H1 (cell line): ENCODE data around the gene CUX1. TPM values are rescaled to one million over a fixed set of nuclear protein-coding genes. Genes with fewer than 3 reads are reported as not detected.

Experiments used
- CTCF ChIA-PET: fragments of 300-600 bp; sonication (Branson Sonifier 250); formaldehyde crosslinking; loops from one replicate; lab custom pipeline; 2021; ENCODE audit not compliant: partially characterized antibody; lab: Charles Lee
- POLR2A ChIA-PET: fragments of 300-600 bp; sonication (Branson Sonifier 250); formaldehyde crosslinking; loops from one replicate; lab custom pipeline; 2021; ENCODE audit warnings: inconsistent platforms; ENCODE audit not compliant: partially characterized antibody; lab: Charles Lee
- DNase-seq, 2 experiments: peaks; one replicate each; pipeline versions ENCODE4 v3.0.0 to v3.0.0-alpha.2; 2010 to 2022; ENCODE audit warnings: low spot score in 2 of 2, low read depth in 1 of 2, mixed read lengths in 1 of 2
- FAIRE-seq: peaks from 2 replicates; lab custom pipeline; 2011; peaks lifted over from hg19 to GRCh38; lab: Jason Lieb, UNC
- H2AFZ ChIP-seq: 2 replicates; pipeline ENCODE4 v1.8.1; 2012; ENCODE audit warnings: low read length, inconsistent platforms
- H2AK5ac ChIP-seq: 2 replicates; pipeline ENCODE4 v1.6.1; 2013; ENCODE audit warnings: low read depth, low read length
- H2BK120ac ChIP-seq: replicated peaks from 2 replicates; pipeline ENCODE3; 2013; ENCODE audit warnings: low read depth, low read length, inconsistent platforms
- H2BK12ac ChIP-seq: 2 replicates; pipeline ENCODE4 v1.6.1; 2013; ENCODE audit warnings: low read depth, low read length
- H2BK15ac ChIP-seq: 2 replicates; pipeline ENCODE4 v1.6.1; 2013; ENCODE audit warnings: low read length
- H2BK20ac ChIP-seq: 2 replicates; pipeline ENCODE4 v1.6.1; 2013; ENCODE audit warnings: low read length
- H2BK5ac ChIP-seq: 2 replicates; pipeline ENCODE4 v1.6.1; 2013; ENCODE audit warnings: low read depth, low read length
- H3K14ac ChIP-seq: 2 replicates; pipeline ENCODE4 v1.6.1; 2013; ENCODE audit warnings: inconsistent platforms; ENCODE audit not compliant: insufficient read length
- H3K18ac ChIP-seq: 2 replicates; pipeline ENCODE4 v1.6.1; 2013; ENCODE audit warnings: low read length; ENCODE audit errors: extremely low read depth
- H3K23ac ChIP-seq: 2 replicates; pipeline ENCODE4 v1.6.1; 2013; ENCODE audit warnings: inconsistent platforms; ENCODE audit not compliant: insufficient read length
- H3K23me2 ChIP-seq: 2 replicates; pipeline ENCODE4 v1.6.1; 2013; ENCODE audit warnings: low read depth, low read length
- H3K27ac ChIP-seq: 2 replicates; pipeline ENCODE4 v1.6.1; 2011; ENCODE audit warnings: low read depth, low read length, inconsistent platforms
- H3K27me3 ChIP-seq, 4 experiments: replicated peaks in 1 of 4; 1 replicate in 1 of 4; 2 replicates in 3 of 4; pipeline versions ENCODE4 v1.6.1 to v1.8.1; 2011 to 2013; ENCODE audit warnings: low read length in 3 of 4, mild to moderate bottlenecking in 3 of 4, inconsistent platforms in 2 of 4, mixed read lengths in 2 of 4, moderate library complexity in 1 of 4; ENCODE audit not compliant: control insufficient read depth in 3 of 4, insufficient read depth in 3 of 4; ENCODE audit errors: extremely low read depth in 1 of 4
- H3K36me3 ChIP-seq, 4 experiments: 2 replicates each; pipeline versions ENCODE4 v1.6.1 to v1.8.1; 2011 to 2013; ENCODE audit warnings: mild to moderate bottlenecking in 4 of 4, low read length in 3 of 4, moderate library complexity in 2 of 4, control low read depth in 1 of 4, inconsistent platforms in 1 of 4; ENCODE audit not compliant: insufficient read depth in 4 of 4, control insufficient read depth in 2 of 4
- H3K4ac ChIP-seq: replicated peaks from 2 replicates; pipeline ENCODE3; 2013; ENCODE audit warnings: low read length, low read depth, mixed read lengths, inconsistent platforms; ENCODE audit not compliant: insufficient read length
- H3K4me1 ChIP-seq, 4 experiments: replicated peaks in 1 of 4; 1 replicate in 1 of 4; 2 replicates in 3 of 4; pipeline versions ENCODE4 v1.6.1 to v1.8.1; 2011 to 2013; ENCODE audit warnings: low read length in 3 of 4, inconsistent platforms in 2 of 4, mixed read lengths in 1 of 4; ENCODE audit not compliant: insufficient read depth in 4 of 4, control insufficient read depth in 3 of 4
- H3K4me2 ChIP-seq, 2 experiments: 2 replicates each; pipeline versions ENCODE4 v1.6.1 to v1.8.1; 2011 to 2013; ENCODE audit warnings: low read depth in 2 of 2, low read length in 2 of 2, control low read depth in 1 of 2, inconsistent platforms in 1 of 2, mild to moderate bottlenecking in 1 of 2; ENCODE audit not compliant: insufficient read depth in 1 of 2
- H3K4me3 ChIP-seq, 4 experiments: fragments of 200-600, 300-600 bp in 1 of 4; sonication (generic), shearing (Covaris generic), sonication (Bioruptor Twin) in 1 of 4; 2 replicates each; pipeline versions ENCODE4 v1.5.1 to v1.8.1; 2011 to 2016; ENCODE audit warnings: low read length in 4 of 4, low read depth in 3 of 4, control low read depth in 2 of 4, inconsistent platforms in 2 of 4, mild to moderate bottlenecking in 2 of 4, mixed read lengths in 1 of 4, moderate library complexity in 1 of 4; ENCODE audit not compliant: insufficient read depth in 2 of 4; ENCODE audit errors: extremely low read depth in 1 of 4
- H3K56ac ChIP-seq: replicated peaks from 2 replicates; pipeline ENCODE3; 2013; ENCODE audit warnings: low read depth, mild to moderate bottlenecking, mixed read lengths, low read length, inconsistent platforms; ENCODE audit not compliant: insufficient read length
- H3K79me1 ChIP-seq: 2 replicates; pipeline ENCODE4 v1.6.1; 2013; ENCODE audit warnings: low read depth, low read length, control low read depth
- H3K79me2 ChIP-seq, 2 experiments: 2 replicates each; pipeline versions ENCODE4 v1.6.1 to v1.8.1; 2012 to 2013; ENCODE audit warnings: low read length in 2 of 2, mild to moderate bottlenecking in 2 of 2, inconsistent platforms in 1 of 2; ENCODE audit not compliant: insufficient read depth in 2 of 2, control insufficient read depth in 1 of 2
- H3K9ac ChIP-seq, 4 experiments: replicated peaks in 1 of 4; 1 replicate in 1 of 4; 2 replicates in 3 of 4; pipeline versions ENCODE4 v1.6.1 to v1.8.1; 2011 to 2013; ENCODE audit warnings: low read depth in 3 of 4, low read length in 3 of 4, control low read depth in 2 of 4, mild to moderate bottlenecking in 2 of 4, moderate library complexity in 2 of 4, inconsistent platforms in 1 of 4; ENCODE audit errors: extremely low read depth in 1 of 4
- H3K9me3 ChIP-seq, 2 experiments: 2 replicates each; pipeline versions ENCODE4 v1.6.1 to v1.8.1; 2012 to 2013; ENCODE audit warnings: mild to moderate bottlenecking in 2 of 2, moderate library complexity in 2 of 2, control low read depth in 1 of 2, inconsistent platforms in 1 of 2, low read depth in 1 of 2, low read length in 1 of 2, mixed read lengths in 1 of 2; ENCODE audit not compliant: insufficient read depth in 2 of 2
- H4K20me1 ChIP-seq, 2 experiments: replicated peaks in 1 of 2; 2 replicates each; pipeline versions ENCODE3 to v1.8.1; 2011 to 2013; ENCODE audit warnings: inconsistent platforms in 2 of 2, low read length in 2 of 2, mild to moderate bottlenecking in 1 of 2; ENCODE audit not compliant: insufficient read depth in 2 of 2, control insufficient read depth in 1 of 2
- H4K5ac ChIP-seq: 2 replicates; pipeline ENCODE4 v1.6.1; 2013; ENCODE audit warnings: low read length, low read depth, mixed read lengths, inconsistent platforms; ENCODE audit not compliant: insufficient read length
- H4K8ac ChIP-seq: 2 replicates; pipeline ENCODE4 v1.8.0; 2013; ENCODE audit warnings: mild to moderate bottlenecking, moderate library complexity, low read length, inconsistent platforms; ENCODE audit not compliant: insufficient read depth; ENCODE audit errors: extremely low read depth
- H4K91ac ChIP-seq: replicated peaks from 2 replicates; pipeline ENCODE3; 2013; ENCODE audit warnings: low read length, mixed read lengths, inconsistent platforms; ENCODE audit not compliant: insufficient read length
- BRCA1 ChIP-seq: IDR thresholded peaks from 2 replicates; pipeline ENCODE4 v1.6.1; 2012; ENCODE audit warnings: low read depth, low read length, improper control_type of control experiment
- CEBPB ChIP-seq: IDR thresholded peaks from 2 replicates; pipeline ENCODE4 v1.6.1; 2012; ENCODE audit warnings: low read depth, low read length
- MAX ChIP-seq: IDR thresholded peaks from 2 replicates; pipeline ENCODE4 v1.6.1; 2012; ENCODE audit warnings: inconsistent platforms
- PHF8 ChIP-seq: fragments of 200-600 bp; sonication (generic); conservative IDR thresholded peaks from 2 replicates; pipeline ENCODE4 v1.7.1; 2012; ENCODE audit warnings: low read depth, mild to moderate bottlenecking, inconsistent platforms, low read length, moderate library complexity
- RFX5 ChIP-seq: IDR thresholded peaks from 2 replicates; pipeline ENCODE4 v1.6.1; 2011; ENCODE audit warnings: low read depth, low read length, improper control_type of control experiment, borderline replicate concordance
- SIX5 ChIP-seq: IDR thresholded peaks from 2 replicates; pipeline ENCODE4 v1.6.1; 2011; ENCODE audit warnings: mild to moderate bottlenecking, low read depth, low read length
- TCF12 ChIP-seq: IDR thresholded peaks from 2 replicates; pipeline ENCODE4 v1.6.1; 2011; ENCODE audit warnings: low read depth, mild to moderate bottlenecking, low read length
- WGBS, 2 experiments: shearing (Covaris generic) in 1 of 2; methylation state at CpG; one replicate each; pipeline versions ENCODE4 v1.1.6 to v1.1.7; 2013 to 2015; ENCODE audit warnings: low lambda C conversion rate in 2 of 2, mixed read lengths in 2 of 2, inconsistent platforms in 1 of 2, low coverage in 1 of 2, missing lambda C conversion rate in 1 of 2; ENCODE audit not compliant: insufficient replicate concordance in 2 of 2, insufficient coverage in 1 of 2, insufficient read length in 1 of 2; ENCODE audit errors: extremely low coverage in 1 of 2, missing lambda C conversion rate in 1 of 2; 5-methylcytosine and 5-hydroxymethylcytosine counted together
- polyA plus RNA-seq, 7 experiments: library from polyadenylated mRNA; depleted of rRNA in 3 of 7; stranded (reverse) in 5 of 7; unstranded in 2 of 7; fragments of >200 nt in 5 of 7; fragments of 200-250 nt in 2 of 7; gene quantifications; 1 replicate in 5 of 7; 2 replicates in 1 of 7; 4 replicates in 1 of 7; pipeline versions ENCODE4 v1.2.1 to v1.2.3, GENCODE V29; 2011 to 2013; ENCODE audit warnings: missing spikeins in 2 of 7, mixed read lengths in 2 of 7
- total RNA-seq: library from RNA; stranded (reverse); fragmentation: NEBNext Ultra II Directional; extraction: Animal tissue kit (Norgen Biotek cat#: 25700); gene quantifications from 2 replicates; pipeline ENCODE4 v1.2.1, GENCODE V29; 2021
- TF ChIP-seq, protein P1 (sequence below), 3 experiments: IDR thresholded peaks; 1 replicate in 2 of 3; 2 replicates in 1 of 3; pipeline versions ENCODE4 v1.5.1 to v1.6.1; 2011; ENCODE audit warnings: low read length in 3 of 3, mild to moderate bottlenecking in 3 of 3, inconsistent platforms in 2 of 3, low read depth in 1 of 3, moderate library complexity in 1 of 3; ENCODE audit not compliant: insufficient read depth in 1 of 3; ENCODE audit errors: control extremely low read depth in 1 of 3

Gene CUX1
- total and polyA plus RNA-seq, 2 of the 8 experiments (the other 6 are each of a cell fraction or from before 2014, with no cell fraction given), result 21.6 to 65.9 TPM

DNA sequence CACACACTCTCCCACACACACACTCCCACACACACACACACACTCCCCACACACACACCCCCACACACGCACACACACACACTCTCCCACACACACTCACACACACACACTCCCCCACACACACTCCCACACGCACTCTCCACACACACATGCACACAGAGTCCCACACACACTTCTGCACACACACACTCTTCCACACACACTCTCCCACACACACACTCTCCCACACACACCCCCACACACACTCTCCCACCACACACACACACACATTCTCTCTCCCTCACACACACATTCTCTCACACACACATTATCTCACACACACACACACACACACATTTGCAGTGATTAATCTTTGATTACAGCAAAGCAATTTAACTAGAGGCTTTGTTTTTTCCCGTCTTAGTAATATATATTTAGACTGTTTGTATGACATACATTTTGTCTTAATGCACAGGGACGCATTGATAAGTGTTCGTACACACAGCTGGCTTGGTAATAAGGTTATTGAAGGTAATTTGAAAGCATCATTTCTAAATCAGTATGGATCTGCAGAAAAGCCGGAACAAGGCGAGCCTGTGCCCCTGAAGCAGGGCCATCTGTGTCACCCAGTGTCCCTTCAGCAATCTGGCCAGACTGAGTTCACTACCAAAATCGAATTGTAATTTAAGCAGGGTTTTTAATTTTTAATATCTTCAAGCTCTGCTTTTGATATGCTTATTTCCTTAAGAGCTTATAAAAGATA lies 399.3 kb downstream of the CUX1 start:
- 87% methylated on average over 7 of the region's 8 CpGs; no CpG with 5 or more reads in 1 of the 2 experiments for WGBS, 2 experiments
- Histone ChIP-seq H2BK20ac (no peak overlapping the region), H3K9me3 (no peaks in the 10 kb centered on the region), H3K4me2 (no peak overlapping the region), H3K56ac (no peak overlapping the region), H3K4me3 (no peak overlapping the region), H4K91ac (no peak overlapping the region), H2AK5ac (no peak overlapping the region), H3K4me1 (no peaks in the 10 kb centered on the region), H2BK15ac (no peak overlapping the region), H3K23ac (no peak overlapping the region), H2BK120ac (no peak overlapping the region), H3K9ac (no peak overlapping the region), H3K79me2 (no peaks in the 10 kb centered on the region), H2BK12ac (no peak overlapping the region), H3K27ac (no peak overlapping the region), H2BK5ac (no peak overlapping the region), H4K5ac (no peak overlapping the region), H3K79me1 (peaks cover 4% of the 10 kb centered on the region; the same call in 1 of the 2 replicates), H2AFZ (no peak overlapping the region), H4K20me1 (peaks cover 0 to 2% of the 10 kb centered on the region in 2 experiments), H3K14ac (no peak overlapping the region), H3K4ac (no peak overlapping the region), H4K8ac (no peak overlapping the region), H3K36me3 (peaks cover 0 to 3% (median 0%) of the 10 kb centered on the region in 4 experiments; a peak in 2 of 8 replicates), H3K23me2 (peaks cover 4% of the 10 kb centered on the region; the same call in 1 of the 2 replicates), H3K18ac (no peak overlapping the region), H3K27me3 (no peaks in the 10 kb centered on the region)
- ChIA-PET POLR2A (interaction anchor here (0.8 kb wide), 1 partner anchor 150 kb away, joined by 3 read pairs; no protein-coding TSS in a partner anchor), CTCF (interaction anchor here (0.9 to 2.3 kb wide), 4 partner anchors 12 to 31 kb away, joined by 3 to 6 read pairs (median 4); no protein-coding TSS in a partner anchor)
- TF ChIP-seq PHF8, result no peak
- TF ChIP-seq SIX5, result no peak
- TF ChIP-seq TCF12, result no peak
- TF ChIP-seq, protein P1, sequence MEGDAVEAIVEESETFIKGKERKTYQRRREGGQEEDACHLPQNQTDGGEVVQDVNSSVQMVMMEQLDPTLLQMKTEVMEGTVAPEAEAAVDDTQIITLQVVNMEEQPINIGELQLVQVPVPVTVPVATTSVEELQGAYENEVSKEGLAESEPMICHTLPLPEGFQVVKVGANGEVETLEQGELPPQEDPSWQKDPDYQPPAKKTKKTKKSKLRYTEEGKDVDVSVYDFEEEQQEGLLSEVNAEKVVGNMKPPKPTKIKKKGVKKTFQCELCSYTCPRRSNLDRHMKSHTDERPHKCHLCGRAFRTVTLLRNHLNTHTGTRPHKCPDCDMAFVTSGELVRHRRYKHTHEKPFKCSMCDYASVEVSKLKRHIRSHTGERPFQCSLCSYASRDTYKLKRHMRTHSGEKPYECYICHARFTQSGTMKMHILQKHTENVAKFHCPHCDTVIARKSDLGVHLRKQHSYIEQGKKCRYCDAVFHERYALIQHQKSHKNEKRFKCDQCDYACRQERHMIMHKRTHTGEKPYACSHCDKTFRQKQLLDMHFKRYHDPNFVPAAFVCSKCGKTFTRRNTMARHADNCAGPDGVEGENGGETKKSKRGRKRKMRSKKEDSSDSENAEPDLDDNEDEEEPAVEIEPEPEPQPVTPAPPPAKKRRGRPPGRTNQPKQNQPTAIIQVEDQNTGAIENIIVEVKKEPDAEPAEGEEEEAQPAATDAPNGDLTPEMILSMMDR (IDR thresholded peaks at IDR 0.05; ENCODE audit: control extremely low read depth in 1 of 3, insufficient read depth in 1 of 3, low read depth in 1 of 3, low read length in 3 of 3), result no peak
- TF ChIP-seq BRCA1, result no peak
- TF ChIP-seq CEBPB, result no peak
- TF ChIP-seq RFX5, result no peak
- no peak for TF ChIP-seq MAX
- no peak for DNase-seq
- no peak for FAIRE-seq
